DND-41 (cell line): ENCODE results near the gene CDK8.

Experiments
- EZH2 ChIP-seq: IDR thresholded peaks from 3 replicates; pipeline ENCODE4 v1.6.1; 2012; ENCODE audit warnings: borderline replicate concordance, low read depth, mild to moderate bottlenecking, moderate library complexity, low read length, inconsistent platforms; ENCODE audit not compliant: severe bottlenecking
- TF ChIP-seq, protein P1 (sequence below): IDR thresholded peaks from 2 replicates; pipeline ENCODE4 v1.5.1; 2012; ENCODE audit warnings: borderline replicate concordance, low read length, moderate library complexity, mild to moderate bottlenecking; ENCODE audit not compliant: poor library complexity, severe bottlenecking; ENCODE audit errors: extremely low read depth

DNA sequence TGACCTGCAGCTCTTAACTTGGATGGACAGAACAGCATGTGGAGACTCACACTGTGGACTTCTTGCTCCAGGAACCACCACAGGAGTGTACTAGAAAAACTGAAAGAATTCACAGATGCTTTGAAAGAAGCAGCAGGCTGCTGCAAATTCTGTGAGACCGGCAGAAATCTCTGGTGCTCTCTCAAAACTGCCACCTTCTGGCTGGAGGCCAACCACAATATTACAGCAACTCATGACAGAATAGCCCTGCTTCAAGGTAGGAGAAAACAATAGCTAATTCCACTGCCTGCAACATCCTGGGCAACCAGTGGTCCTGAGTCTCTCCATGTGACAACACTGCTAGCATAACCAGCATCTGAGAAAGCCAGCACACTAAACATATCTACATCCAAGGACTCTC is 26.9 kb downstream of the CDK8 start:
- TF ChIP-seq, protein P1, sequence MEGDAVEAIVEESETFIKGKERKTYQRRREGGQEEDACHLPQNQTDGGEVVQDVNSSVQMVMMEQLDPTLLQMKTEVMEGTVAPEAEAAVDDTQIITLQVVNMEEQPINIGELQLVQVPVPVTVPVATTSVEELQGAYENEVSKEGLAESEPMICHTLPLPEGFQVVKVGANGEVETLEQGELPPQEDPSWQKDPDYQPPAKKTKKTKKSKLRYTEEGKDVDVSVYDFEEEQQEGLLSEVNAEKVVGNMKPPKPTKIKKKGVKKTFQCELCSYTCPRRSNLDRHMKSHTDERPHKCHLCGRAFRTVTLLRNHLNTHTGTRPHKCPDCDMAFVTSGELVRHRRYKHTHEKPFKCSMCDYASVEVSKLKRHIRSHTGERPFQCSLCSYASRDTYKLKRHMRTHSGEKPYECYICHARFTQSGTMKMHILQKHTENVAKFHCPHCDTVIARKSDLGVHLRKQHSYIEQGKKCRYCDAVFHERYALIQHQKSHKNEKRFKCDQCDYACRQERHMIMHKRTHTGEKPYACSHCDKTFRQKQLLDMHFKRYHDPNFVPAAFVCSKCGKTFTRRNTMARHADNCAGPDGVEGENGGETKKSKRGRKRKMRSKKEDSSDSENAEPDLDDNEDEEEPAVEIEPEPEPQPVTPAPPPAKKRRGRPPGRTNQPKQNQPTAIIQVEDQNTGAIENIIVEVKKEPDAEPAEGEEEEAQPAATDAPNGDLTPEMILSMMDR = peak; percentile 20
- TF ChIP-seq EZH2 = no peak
